HL-60 (cell line): Measurements from ENCODE around the gene HTR6.

Experiments used
- DNase-seq, 2 experiments: peaks; one replicate each; pipeline ENCODE4 v3.0.0-alpha.2; 2010 to 2020; ENCODE audit warnings: low read depth in 1 of 2, low spot score in 1 of 2
- H3K27ac ChIP-seq: fragments of 250-450 bp; sonication (Bioruptor Pico); replicated peaks from 2 replicates; pipeline ENCODE4 v1.5.1; 2020; ENCODE audit warnings: mild to moderate bottlenecking, moderate library complexity
- H3K27me3 ChIP-seq: fragments of 250-450 bp; sonication (Bioruptor Pico); 2 replicates; pipeline ENCODE4 v1.5.1; 2021; ENCODE audit warnings: mild to moderate bottlenecking, moderate library complexity; ENCODE audit not compliant: insufficient read depth, poor library complexity, severe bottlenecking
- H3K4me3 ChIP-seq: replicated peaks from 2 replicates; pipeline ENCODE4 v1.5.1; 2011; ENCODE audit warnings: mild to moderate bottlenecking, control low read depth, low read length; ENCODE audit not compliant: insufficient read depth
- GABPA ChIP-seq: IDR thresholded peaks from 2 replicates; pipeline ENCODE4 v1.6.1; 2012; ENCODE audit warnings: low read depth
- POLR2AphosphoS5 ChIP-seq: IDR thresholded peaks from 2 replicates; pipeline ENCODE4 v1.6.1; 2012; ENCODE audit warnings: low read depth
- REST ChIP-seq: IDR thresholded peaks from 2 replicates; pipeline ENCODE4 v1.6.1; 2012; ENCODE audit warnings: low read depth; ENCODE audit not compliant: insufficient replicate concordance
- SPI1 ChIP-seq: IDR thresholded peaks from 2 replicates; pipeline ENCODE4 v1.6.1; 2012; ENCODE audit warnings: low read depth, mild to moderate bottlenecking, borderline replicate concordance
- TF ChIP-seq, protein P1 (sequence below): IDR thresholded peaks from one replicate; pipeline ENCODE4 v1.5.1; 2011; ENCODE audit warnings: low read length, control low read depth, inconsistent platforms; ENCODE audit not compliant: insufficient read depth

HTR6 gene

GRCh38 chr1:19705464-19705863 is 40.8 kb downstream of the HTR6 start:
- TF ChIP-seq, protein P1, sequence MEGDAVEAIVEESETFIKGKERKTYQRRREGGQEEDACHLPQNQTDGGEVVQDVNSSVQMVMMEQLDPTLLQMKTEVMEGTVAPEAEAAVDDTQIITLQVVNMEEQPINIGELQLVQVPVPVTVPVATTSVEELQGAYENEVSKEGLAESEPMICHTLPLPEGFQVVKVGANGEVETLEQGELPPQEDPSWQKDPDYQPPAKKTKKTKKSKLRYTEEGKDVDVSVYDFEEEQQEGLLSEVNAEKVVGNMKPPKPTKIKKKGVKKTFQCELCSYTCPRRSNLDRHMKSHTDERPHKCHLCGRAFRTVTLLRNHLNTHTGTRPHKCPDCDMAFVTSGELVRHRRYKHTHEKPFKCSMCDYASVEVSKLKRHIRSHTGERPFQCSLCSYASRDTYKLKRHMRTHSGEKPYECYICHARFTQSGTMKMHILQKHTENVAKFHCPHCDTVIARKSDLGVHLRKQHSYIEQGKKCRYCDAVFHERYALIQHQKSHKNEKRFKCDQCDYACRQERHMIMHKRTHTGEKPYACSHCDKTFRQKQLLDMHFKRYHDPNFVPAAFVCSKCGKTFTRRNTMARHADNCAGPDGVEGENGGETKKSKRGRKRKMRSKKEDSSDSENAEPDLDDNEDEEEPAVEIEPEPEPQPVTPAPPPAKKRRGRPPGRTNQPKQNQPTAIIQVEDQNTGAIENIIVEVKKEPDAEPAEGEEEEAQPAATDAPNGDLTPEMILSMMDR = no peak
- no peak for TF ChIP-seq GABPA
- TF ChIP-seq REST = no peak
- no peak for TF ChIP-seq SPI1
- no peak for TF ChIP-seq POLR2AphosphoS5

GRCh38 chr1:19706136-19706535 is 41.5 kb downstream of the HTR6 start:
- no peak overlapping the region for H3K27ac ChIP-seq
- H3K4me3 ChIP-seq = no peak overlapping the region
- DNase-seq = no peak
- TF ChIP-seq SPI1 = no peak
- no peaks in the 10 kb centered on the region for H3K27me3 ChIP-seq

More at GRCh38 chr1:19705464-19705863, 40.8 kb downstream of the HTR6 start:
- Histone ChIP-seq H3K27ac (no peak overlapping the region), H3K4me3 (no peak overlapping the region), H3K27me3 (no peaks in the 10 kb centered on the region)
- no peak for DNase-seq

DNA sequence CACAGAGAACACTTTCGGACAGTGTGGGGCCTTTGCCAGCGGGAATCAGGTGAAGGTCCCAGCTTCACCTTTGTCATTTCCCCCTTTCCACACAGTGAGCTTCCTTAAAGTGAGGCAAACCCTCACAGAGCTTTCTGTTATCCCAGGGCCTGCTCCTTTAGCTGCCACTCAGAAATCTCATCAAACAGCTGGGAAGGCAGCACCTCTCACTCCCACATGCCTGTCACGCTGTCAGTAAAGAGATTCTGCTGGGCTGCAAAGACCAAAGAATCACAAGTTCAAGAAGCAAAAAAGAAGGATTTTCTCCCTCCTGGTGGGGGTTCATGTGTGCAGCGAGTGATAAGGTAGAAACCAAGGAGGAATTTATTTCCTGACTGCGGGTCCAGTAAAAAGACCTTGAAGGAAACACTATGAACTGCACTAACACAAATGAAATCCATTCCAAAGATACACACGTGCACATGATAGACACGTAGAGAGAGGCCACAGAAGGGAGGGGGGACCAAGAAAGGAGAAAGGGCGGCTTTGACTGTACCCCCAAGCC is 44.0 kb downstream of the HTR6 start:
- H3K4me3 ChIP-seq = no peak overlapping the region

More for the DNA sequence above, 44.0 kb downstream of the HTR6 start:
- TF ChIP-seq SPI1 (no peak), REST (no peak)
- TF ChIP-seq, protein P1 = no peak
- DNase-seq = no peak
- Histone ChIP-seq H3K27me3 (no peaks in the 10 kb centered on the region), H3K27ac (no peak overlapping the region)
